GM21737 (cell line): ENCODE measurements around the gene AEBP2.

Source experiments
- ATAC-seq: cut with Tn5 transposase; IDR thresholded peaks from one replicate; pipeline ENCODE4 v1.9.1; 2021; ENCODE audit warnings: mild to moderate bottlenecking, moderate library complexity; ENCODE audit not compliant: unreplicated experiment

Gene AEBP2

GRCh38 chr12:19547271-19547671 is 108.0 kb downstream of the AEBP2 start:
- no peak for ATAC-seq

GRCh38 chr12:19548834-19549233 is 109.5 kb downstream of the AEBP2 start:
- no peak for ATAC-seq

DNA sequence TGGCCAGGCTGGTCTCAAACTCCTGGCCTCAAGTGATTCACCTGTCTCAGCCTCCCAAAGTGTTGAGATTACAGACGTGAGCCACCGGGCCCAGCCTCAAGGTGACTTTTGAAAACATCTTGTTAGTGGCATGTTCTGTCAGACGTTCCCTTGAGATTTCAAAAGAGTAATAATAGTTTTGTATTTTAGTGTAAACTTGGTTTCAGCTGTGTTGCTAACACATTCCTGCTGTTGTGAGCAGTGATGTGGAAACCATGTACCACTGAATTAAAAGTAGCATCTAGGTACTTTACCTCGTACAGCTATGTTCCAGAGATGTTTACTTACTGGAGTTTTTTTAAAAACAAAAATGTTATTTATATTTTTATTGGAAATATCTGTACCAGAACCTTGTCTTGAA is 111.3 kb downstream of the AEBP2 start:
- ATAC-seq: no peak

GRCh38 chr12:19552441-19553097 is 113.3 kb downstream of the AEBP2 start:
- peak; percentile 68 for ATAC-seq

DNA sequence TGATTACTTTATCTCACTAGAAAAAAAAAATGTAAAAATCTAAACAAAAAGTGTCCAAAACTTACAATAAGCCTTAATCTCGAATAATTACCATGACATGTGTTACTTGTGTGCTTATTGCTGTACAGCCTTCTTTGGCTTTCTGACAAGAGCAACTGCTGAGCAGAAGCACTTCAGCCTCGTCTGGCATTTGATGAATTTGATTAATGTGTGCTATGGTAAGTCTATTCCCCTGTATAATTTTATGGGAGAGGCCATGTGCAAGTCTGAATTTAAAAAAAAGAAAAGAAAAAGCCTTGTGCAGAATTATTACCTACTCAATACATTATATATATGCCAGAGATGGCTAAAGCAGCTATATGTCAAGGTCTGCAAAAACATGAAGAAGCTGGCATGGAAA is 113.9 kb downstream of the AEBP2 start:
- ATAC-seq: no peak

GRCh38 chr12:19561411-19561961 is 122.2 kb downstream of the AEBP2 start:
- no peak for ATAC-seq
